ENCODE measurements around the gene SLC35F5. TPM values are rescaled to one million over a fixed set of nuclear protein-coding genes. Genes with fewer than 3 reads are reported as not detected.

The SLC35F5 gene
- total RNA-seq, 1 experiment from 2014 or later, result 14.3 TPM

GRCh38 chr2:113703386-113704299, 52.8 kb downstream of the SLC35F5 start:
- ATAC-seq (no peak), DNase-seq (ENCODE audit: low read depth, low spot score) (no peak)
- intact Hi-C loops (cut with micrococcal nuclease), result no loop called here
- no peak overlapping the region for H3K27ac ChIP-seq (ENCODE audit: low read depth, low read length)
- CTCF ChIA-PET, result no interaction called here
- TF ChIP-seq SP1 (IDR thresholded peaks at IDR 0.05; ENCODE audit: low read depth) (no peak), CEBPB (IDR thresholded peaks at IDR 0.05; ENCODE audit: low read depth) (no peak), MAX (IDR thresholded peaks at IDR 0.05) (no peak), POLR2A (IDR thresholded peaks at IDR 0.05; ENCODE audit: borderline replicate concordance, extremely low read depth, insufficient read depth, insufficient read length) (no peak), SIN3A (IDR thresholded peaks at IDR 0.05; ENCODE audit: low read depth) (no peak), EZH2phosphoT487 (IDR thresholded peaks at IDR 0.05; ENCODE audit: borderline replicate concordance) (no peak)
- no peaks in the 10 kb centered on the region for H3K79me2 ChIP-seq (ENCODE audit: insufficient read depth, low read length)
- H3K27me3 ChIP-seq (ENCODE audit: insufficient read depth, low read length), result no peaks in the 10 kb centered on the region
- no peaks in the 10 kb centered on the region for H3K9me2 ChIP-seq (ENCODE audit: insufficient read depth)
- POLR2A ChIA-PET, result no interaction called here
- RAD21 ChIA-PET (ENCODE audit: low non-redundant PET in 1 of 2, low total read pairs in 2 of 2, uncharacterized antibody in 2 of 2, unreplicated experiment in 2 of 2), result no interaction called here
- H3K9me3 ChIP-seq (ENCODE audit: control insufficient read depth in 1 of 2, insufficient read depth in 1 of 2, low read depth in 1 of 2, low read length in 2 of 2), result no peaks in the 10 kb centered on the region
- H4K20me1 ChIP-seq (ENCODE audit: insufficient read depth), result no peaks in the 10 kb centered on the region
- no peaks in the 10 kb centered on the region for H3K36me3 ChIP-seq (ENCODE audit: control insufficient read depth in 1 of 2, insufficient read depth in 2 of 2, low read length in 2 of 2)
- no peak overlapping the region for H2AFZ ChIP-seq (ENCODE audit: low read depth, low read length, poor library complexity, severe bottlenecking)
- BruUV-seq (replicated peaks), result no TSS peak
- no peaks in the 10 kb centered on the region for H3K4me1 ChIP-seq (ENCODE audit: control insufficient read depth in 1 of 2, insufficient read depth in 2 of 2, low read length in 2 of 2)
- no peak overlapping the region for H3K4me3 ChIP-seq (replicated peaks in 1 of 2; ENCODE audit: low read depth in 1 of 2, low read length in 2 of 2)
- no peak overlapping the region for H3K4me2 ChIP-seq (ENCODE audit: low read length)
- H3K9ac ChIP-seq (ENCODE audit: low read length), result no peak overlapping the region

GRCh38 chr2:113700186-113700841, 56.1 kb downstream of the SLC35F5 start:
- ATAC-seq (no peak), DNase-seq (ENCODE audit: low read depth, low spot score) (no peak)
- H4K20me1 ChIP-seq (ENCODE audit: insufficient read depth), result no peaks in the 10 kb centered on the region
- H3K36me3 ChIP-seq (ENCODE audit: control insufficient read depth in 1 of 2, insufficient read depth in 2 of 2, low read length in 2 of 2), result no peaks in the 10 kb centered on the region
- H3K9me3 ChIP-seq (ENCODE audit: control insufficient read depth in 1 of 2, insufficient read depth in 1 of 2, low read depth in 1 of 2, low read length in 2 of 2), result no peaks in the 10 kb centered on the region
- no peak overlapping the region for H3K27ac ChIP-seq (ENCODE audit: low read depth, low read length)
- H3K4me2 ChIP-seq (ENCODE audit: low read length), result no peak overlapping the region
- RAD21 ChIA-PET (ENCODE audit: low non-redundant PET in 1 of 2, low total read pairs in 2 of 2, uncharacterized antibody in 2 of 2, unreplicated experiment in 2 of 2), result no interaction called here
- H3K4me3 ChIP-seq (replicated peaks in 1 of 2; ENCODE audit: low read depth in 1 of 2, low read length in 2 of 2), result no peak overlapping the region
- no peaks in the 10 kb centered on the region for H3K79me2 ChIP-seq (ENCODE audit: insufficient read depth, low read length)
- no peaks in the 10 kb centered on the region for H3K27me3 ChIP-seq (ENCODE audit: insufficient read depth, low read length)
- intact Hi-C loops (cut with micrococcal nuclease), result no loop called here
- H2AFZ ChIP-seq (ENCODE audit: low read depth, low read length, poor library complexity, severe bottlenecking), result no peak overlapping the region
- POLR2A ChIA-PET, result no interaction called here
- no TSS peak for BruUV-seq (replicated peaks)
- TF ChIP-seq POLR2A (IDR thresholded peaks at IDR 0.05; ENCODE audit: borderline replicate concordance, extremely low read depth, insufficient read depth, insufficient read length) (no peak), CEBPB (IDR thresholded peaks at IDR 0.05; ENCODE audit: low read depth) (no peak), ZFX (IDR thresholded peaks at IDR 0.05) (no peak), EGR1 (IDR thresholded peaks at IDR 0.05; ENCODE audit: low read depth) (no peak), YY1 (IDR thresholded peaks at IDR 0.05; ENCODE audit: extremely low read depth, insufficient replicate concordance, low read depth, low read length) (no peak), ATF3 (IDR thresholded peaks at IDR 0.05) (no peak), EZH2phosphoT487 (IDR thresholded peaks at IDR 0.05; ENCODE audit: borderline replicate concordance) (no peak), SP1 (IDR thresholded peaks at IDR 0.05; ENCODE audit: low read depth) (no peak), CBX3 (IDR thresholded peaks at IDR 0.05; ENCODE audit: low read depth) (no peak), MAX (IDR thresholded peaks at IDR 0.05) (no peak), ZNF274 (IDR thresholded peaks at IDR 0.05; ENCODE audit: low read depth, low read length) (no peak), ELF1 (IDR thresholded peaks at IDR 0.05; ENCODE audit: borderline replicate concordance, low read depth) (no peak), SIN3A (IDR thresholded peaks at IDR 0.05; ENCODE audit: low read depth) (no peak), POLR2AphosphoS5 (IDR thresholded peaks at IDR 0.05; ENCODE audit: low read depth, low read length) (no peak), FOSL1 (IDR thresholded peaks at IDR 0.05; ENCODE audit: low read depth) (no peak), JUND (IDR thresholded peaks at IDR 0.05) (no peak), TCF7L2 (IDR thresholded peaks at IDR 0.05; ENCODE audit: borderline replicate concordance, extremely low read depth, insufficient read depth, insufficient read length) (no peak), EZH2 (IDR thresholded peaks at IDR 0.05) (no peak)
- no peak overlapping the region for H3K9ac ChIP-seq (ENCODE audit: low read length)
- CTCF ChIA-PET, result no interaction called here
- H3K4me1 ChIP-seq (ENCODE audit: control insufficient read depth in 1 of 2, insufficient read depth in 2 of 2, low read length in 2 of 2), result no peaks in the 10 kb centered on the region
- H3K9me2 ChIP-seq (ENCODE audit: insufficient read depth), result no peaks in the 10 kb centered on the region
